ENCODE measurements around the gene PDGFRA. TPM values are rescaled to one million over a fixed set of nuclear protein-coding genes. Genes with fewer than 3 reads are reported as not detected.
A peak's percentile ranks its signal among the peaks of the same experiment; 100 is the strongest.
"Not testable (repeated sequence)": the region's sequence is repeated elsewhere in the genome, so short reads cannot be mapped to it uniquely, and the experiment has no call there.

PDGFRA gene
- total and polyA plus RNA-seq, 2 donors = 189 to 254 TPM

DNA sequence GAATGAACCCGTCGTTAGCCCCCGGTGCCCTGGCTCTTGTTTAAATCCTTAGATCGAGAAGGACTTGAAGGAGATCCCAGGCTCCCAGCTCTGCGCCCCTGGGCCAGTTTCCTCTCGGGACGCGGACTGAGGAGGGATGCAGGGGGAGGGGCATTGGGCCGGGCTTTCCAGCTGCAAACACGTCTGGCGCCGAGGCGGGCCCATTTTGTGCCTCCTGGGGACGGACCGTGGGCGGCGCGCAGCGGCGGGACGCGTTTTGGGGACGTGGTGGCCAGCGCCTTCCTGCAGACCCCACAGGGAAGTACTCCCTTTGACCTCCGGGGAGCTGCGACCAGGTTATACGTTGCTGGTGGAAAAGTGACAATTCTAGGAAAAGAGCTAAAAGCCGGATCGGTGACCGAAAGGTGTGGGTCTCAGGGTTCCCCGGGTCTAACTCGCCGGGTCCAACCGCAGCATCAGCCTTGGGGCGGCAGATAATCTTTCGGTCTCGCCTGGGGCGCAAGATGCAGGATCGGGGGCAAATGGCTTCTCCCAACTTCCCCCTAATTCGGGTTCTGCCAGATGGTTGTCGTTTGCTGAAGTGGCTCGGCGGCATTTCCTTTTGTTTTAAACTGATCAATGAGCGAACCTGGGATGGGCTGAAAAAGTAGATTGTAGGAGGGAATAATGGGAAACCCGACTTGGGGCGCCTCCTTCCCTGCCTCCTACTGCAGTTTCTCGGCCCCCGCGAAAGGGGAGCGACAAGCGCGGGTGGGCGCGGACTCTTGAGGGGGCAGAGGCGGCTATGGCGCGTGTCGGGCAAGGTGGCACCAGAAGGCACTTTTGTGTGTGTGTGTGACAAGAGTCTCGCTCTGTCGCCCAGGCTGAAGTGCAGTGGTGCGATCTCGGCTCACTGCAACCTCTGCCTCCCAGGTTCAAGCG, 2.9 kb downstream of the PDGFRA start:
- Histone ChIP-seq H3K27ac (ENCODE audit: low read depth) (peak overlapping the region; percentile 79), H3K36me3 (ENCODE audit: insufficient read depth) (no peaks in the 10 kb centered on the region), H3K4me3 (ENCODE audit: low read depth, low read length) (peak overlapping the region; percentile 70), H3K4me1 (ENCODE audit: insufficient read depth) (no peaks in the 10 kb centered on the region)
- no peak for DNase-seq (ENCODE audit: extremely low spot score)
- WGBS = 3% methylated on average over 63 of the region's 63 CpGs

DNA sequence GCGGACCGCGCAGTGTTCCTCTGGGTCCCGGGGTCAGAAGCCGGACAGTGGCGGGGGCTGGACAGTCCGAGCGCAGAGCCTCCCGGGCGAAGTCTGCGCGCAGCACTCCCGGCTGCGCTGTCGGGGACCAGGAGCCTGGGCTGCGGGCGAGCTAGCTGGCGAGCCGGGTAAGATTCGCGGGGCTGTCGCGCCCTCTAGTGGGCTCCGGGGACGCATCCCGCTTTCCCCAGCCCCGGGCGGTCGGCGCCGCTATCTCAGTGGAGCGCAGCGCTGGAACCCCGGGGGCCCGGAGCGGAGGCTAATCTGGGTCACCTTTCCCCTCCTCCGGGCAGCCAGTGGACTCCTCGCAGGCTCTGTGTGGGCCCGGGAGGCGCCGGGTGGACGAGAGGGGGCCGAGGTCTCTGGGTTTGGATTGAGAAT, 4.2 kb downstream of the PDGFRA start:
- Histone ChIP-seq H3K4me1 (ENCODE audit: insufficient read depth) (no peaks in the 10 kb centered on the region), H3K36me3 (ENCODE audit: insufficient read depth) (no peaks in the 10 kb centered on the region), H3K4me3 (ENCODE audit: low read depth, low read length) (peak overlapping the region; percentile 81), H3K27ac (ENCODE audit: low read depth) (peak overlapping the region; percentile 90)
- under 1% methylated on average over 43 of the region's 43 CpGs for WGBS
- no peak for DNase-seq (ENCODE audit: extremely low spot score)

DNA sequence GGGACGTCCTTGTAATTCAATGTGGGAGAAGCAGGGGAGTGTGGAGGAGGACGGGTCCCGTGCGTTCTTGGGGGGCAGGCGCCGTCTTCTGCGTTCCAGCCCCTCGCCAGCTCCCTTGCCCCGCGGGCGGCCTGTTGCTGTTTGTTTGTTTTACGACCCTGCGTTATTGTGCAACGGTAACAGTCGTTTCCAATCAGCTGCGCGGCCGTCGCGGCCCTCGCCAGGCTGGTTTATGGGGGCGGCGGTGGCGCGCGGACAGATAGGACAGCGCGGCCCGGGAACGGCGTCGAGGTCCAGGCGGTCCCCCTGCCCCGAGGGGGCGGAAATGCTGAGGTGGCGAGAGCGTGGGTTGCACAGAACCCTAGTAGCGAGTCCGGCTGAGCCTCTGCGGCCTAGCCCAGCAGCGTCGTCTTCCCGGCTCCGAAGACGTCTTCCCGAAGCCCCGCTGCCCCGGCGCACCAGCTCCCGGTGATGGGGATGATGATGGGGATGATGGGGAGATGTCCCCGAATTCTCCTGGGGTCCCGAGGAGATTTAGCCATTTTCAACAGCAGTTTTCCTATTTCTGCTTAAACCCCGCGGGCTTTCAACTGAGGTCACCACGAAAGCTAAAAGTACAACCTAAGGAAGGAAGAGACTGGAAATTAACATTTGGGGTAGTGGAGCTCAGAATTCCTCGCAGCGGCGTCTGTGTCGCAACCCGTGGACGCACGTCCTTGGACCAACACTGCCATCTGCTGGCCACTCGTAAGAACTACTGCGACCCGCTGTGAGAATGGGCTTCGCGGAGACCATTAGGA, 4.8 kb downstream of the PDGFRA start:
- Histone ChIP-seq H3K27ac (ENCODE audit: low read depth) (peak overlapping the region; percentile 65), H3K4me3 (ENCODE audit: low read depth, low read length) (peak overlapping the region; percentile 81), H3K36me3 (ENCODE audit: insufficient read depth) (no peaks in the 10 kb centered on the region), H3K4me1 (ENCODE audit: insufficient read depth) (no peaks in the 10 kb centered on the region)
- under 1% methylated on average over 67 of the region's 67 CpGs for WGBS
- no peak for DNase-seq (ENCODE audit: extremely low spot score)

DNA sequence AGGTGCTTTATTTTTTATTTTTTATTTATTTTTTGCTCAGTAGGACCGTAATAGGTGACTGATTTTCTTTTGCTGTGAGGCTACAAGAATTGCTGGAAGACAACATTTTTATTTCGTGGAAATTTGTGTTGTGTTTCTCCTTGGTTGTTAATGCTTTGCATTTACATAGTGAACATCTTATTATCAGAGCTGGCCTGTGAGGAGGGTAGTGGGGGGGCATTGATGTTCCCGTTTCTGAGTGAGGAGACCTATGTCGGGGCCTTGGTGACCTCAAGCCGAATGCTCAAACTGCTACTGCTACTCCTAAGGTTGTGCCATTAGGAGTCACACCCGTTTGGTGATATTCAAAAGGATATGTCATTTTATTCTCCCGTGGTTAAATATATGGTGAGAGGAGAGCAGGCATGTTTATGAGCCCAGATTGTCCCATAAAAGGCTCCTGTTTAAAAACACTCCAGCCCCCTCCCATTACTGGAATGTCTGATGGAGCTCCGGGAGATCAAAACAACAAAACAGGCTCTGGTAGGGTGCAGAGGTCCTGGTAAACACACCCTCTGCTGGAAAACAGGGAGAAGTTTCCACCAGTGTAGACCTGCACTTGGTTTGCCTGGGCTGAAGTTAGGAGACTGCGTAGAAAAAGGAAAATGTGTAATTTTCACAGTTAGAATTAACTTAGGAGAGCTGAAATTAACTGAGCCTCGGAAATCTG, 5.6 kb downstream of the PDGFRA start:
- no peaks in the 10 kb centered on the region for H3K36me3 ChIP-seq (ENCODE audit: insufficient read depth)
- H3K4me3 ChIP-seq (ENCODE audit: low read depth, low read length) = peak overlapping the region; percentile 42
- no peak overlapping the region for H3K27ac ChIP-seq (ENCODE audit: low read depth)
- DNase-seq (ENCODE audit: extremely low spot score) = no peak
- H3K4me1 ChIP-seq (ENCODE audit: insufficient read depth) = no peaks in the 10 kb centered on the region
- 15% methylated on average over 10 of the region's 10 CpGs for WGBS

DNA sequence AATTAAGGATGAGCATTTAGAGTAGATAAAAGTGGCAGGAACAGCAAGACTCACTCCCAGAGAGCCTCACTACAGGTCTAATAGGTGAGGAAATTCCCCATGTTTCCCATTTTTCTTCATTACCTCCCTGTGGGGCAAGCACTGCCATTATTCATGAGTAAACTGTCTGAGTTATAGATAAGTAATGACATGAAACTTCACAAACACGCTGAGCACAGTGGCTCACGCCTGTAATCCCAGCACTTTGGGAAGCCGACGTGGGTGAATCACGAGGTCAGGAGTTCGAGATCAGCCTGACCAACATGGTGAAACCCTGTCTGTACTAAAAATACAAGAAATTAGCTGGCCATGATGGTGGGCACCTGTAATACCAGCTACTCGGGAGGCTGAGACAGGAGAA, 7.2 kb downstream of the PDGFRA start:
- not testable (repeated sequence) for H3K4me1 ChIP-seq (ENCODE audit: insufficient read depth); DNase-seq (ENCODE audit: extremely low spot score); H3K27ac ChIP-seq (ENCODE audit: low read depth); H3K4me3 ChIP-seq (ENCODE audit: low read depth, low read length); H3K36me3 ChIP-seq (ENCODE audit: insufficient read depth)
- 74% methylated on average over 7 of the region's 7 CpGs for WGBS

DNA sequence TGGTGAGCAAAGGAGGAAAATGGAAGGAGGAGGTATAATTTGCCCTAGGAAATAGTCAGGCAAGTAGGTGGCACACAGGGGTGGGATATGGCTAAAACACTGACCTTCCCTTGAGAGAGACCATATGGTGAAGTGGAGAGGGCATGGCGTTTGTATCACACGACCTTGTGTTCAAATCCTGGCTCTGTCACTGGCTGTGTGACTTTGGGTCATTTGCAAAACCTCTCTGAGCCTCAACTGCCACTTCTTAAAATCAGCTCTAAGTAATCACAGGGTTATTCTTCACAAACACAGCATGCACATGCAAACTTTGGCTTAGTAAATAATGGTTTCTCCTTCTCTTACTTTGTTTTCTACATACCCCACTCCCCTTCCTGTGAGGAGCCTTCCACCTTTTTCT, 8.7 kb downstream of the PDGFRA start:
- no peak for DNase-seq (ENCODE audit: extremely low spot score)

DNA sequence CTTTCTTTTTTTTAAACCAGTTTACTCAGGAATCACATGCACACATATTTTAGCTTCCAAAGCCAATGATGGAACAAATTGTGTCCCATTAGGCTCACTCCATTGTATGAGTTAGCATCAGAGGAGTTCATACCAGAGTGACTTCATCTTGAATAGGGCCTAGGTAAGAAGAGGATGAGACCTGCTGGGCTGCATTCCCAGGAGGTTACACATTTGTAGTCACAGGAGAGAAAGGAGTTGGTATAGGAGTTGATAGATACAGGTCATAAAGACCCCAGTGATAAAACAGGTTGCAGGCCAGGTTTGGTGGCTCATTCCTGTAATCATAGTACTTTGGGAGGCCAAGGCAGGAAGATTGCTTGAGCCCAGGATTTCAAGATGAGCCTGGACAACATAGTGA, 9.3 kb downstream of the PDGFRA start:
- Histone ChIP-seq H3K36me3 (ENCODE audit: insufficient read depth) (no peaks in the 10 kb centered on the region), H3K27ac (ENCODE audit: low read depth) (no peak overlapping the region), H3K4me1 (ENCODE audit: insufficient read depth) (no peaks in the 10 kb centered on the region), H3K4me3 (ENCODE audit: low read depth, low read length) (no peak overlapping the region)
- DNase-seq (ENCODE audit: extremely low spot score) = no peak

More for the DNA sequence above, 8.7 kb downstream of the PDGFRA start:
- H3K36me3 ChIP-seq (ENCODE audit: insufficient read depth) = no peaks in the 10 kb centered on the region
- 76% methylated on average over 2 of the region's 2 CpGs for WGBS
- H3K27ac ChIP-seq (ENCODE audit: low read depth) = no peak overlapping the region
- H3K4me3 ChIP-seq (ENCODE audit: low read depth, low read length) = no peak overlapping the region
- no peaks in the 10 kb centered on the region for H3K4me1 ChIP-seq (ENCODE audit: insufficient read depth)

DNA sequence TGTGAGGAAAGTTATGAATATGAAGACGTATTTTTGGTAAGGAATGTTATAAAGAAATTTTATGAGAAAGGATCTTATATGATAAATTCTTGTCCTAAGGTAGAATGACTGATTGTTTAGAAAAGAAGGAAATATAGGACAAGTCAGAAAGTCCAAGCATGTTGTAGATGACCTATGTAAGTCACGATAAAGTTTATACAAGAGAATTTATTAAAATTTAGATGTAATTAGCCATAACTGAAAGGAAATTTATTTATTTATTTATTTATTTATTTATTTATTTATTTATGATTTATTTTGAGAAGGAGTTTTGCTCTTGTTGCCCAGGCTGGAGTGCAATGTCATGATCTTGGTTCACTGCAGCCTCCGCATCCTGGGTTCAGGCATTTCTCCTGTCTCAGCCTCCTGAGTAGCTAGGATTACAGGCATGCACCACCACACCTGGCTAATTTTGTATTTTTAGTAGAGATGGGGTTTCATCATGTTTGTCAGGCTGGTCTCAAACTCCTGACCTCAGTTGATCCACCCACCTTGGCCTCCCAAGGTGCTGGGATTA, 12.3 kb downstream of the PDGFRA start:
- not testable (repeated sequence) for H3K4me1 ChIP-seq (ENCODE audit: insufficient read depth); H3K27ac ChIP-seq (ENCODE audit: low read depth); DNase-seq (ENCODE audit: extremely low spot score); H3K36me3 ChIP-seq (ENCODE audit: insufficient read depth); H3K4me3 ChIP-seq (ENCODE audit: low read depth, low read length)
- WGBS = 84% methylated on average over 3 of the region's 3 CpGs

DNA sequence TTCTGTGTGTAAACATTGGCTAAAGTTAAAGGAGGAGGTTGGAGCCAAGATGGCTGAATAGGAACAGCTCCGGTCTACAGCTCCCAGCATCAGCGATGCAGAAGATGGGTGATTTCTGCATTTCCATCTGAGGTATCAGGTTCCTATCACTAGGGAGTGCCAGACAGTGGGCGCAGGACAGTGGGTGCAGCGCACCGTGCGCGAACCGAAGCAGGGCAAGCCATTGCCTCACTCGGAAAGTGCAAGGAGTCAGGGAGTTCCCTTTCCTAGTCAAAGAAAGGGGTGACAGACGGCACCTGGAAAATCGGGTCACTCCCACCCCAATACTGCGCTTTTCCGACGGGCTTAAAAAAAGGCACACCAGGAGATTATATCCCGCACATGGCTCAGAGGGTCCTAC, 14.4 kb downstream of the PDGFRA start:
- not testable (repeated sequence) for H3K4me1 ChIP-seq (ENCODE audit: insufficient read depth); H3K4me3 ChIP-seq (ENCODE audit: low read depth, low read length); DNase-seq (ENCODE audit: extremely low spot score); H3K27ac ChIP-seq (ENCODE audit: low read depth); H3K36me3 ChIP-seq (ENCODE audit: insufficient read depth)
- 97% methylated on average over 15 of the region's 15 CpGs for WGBS

DNA sequence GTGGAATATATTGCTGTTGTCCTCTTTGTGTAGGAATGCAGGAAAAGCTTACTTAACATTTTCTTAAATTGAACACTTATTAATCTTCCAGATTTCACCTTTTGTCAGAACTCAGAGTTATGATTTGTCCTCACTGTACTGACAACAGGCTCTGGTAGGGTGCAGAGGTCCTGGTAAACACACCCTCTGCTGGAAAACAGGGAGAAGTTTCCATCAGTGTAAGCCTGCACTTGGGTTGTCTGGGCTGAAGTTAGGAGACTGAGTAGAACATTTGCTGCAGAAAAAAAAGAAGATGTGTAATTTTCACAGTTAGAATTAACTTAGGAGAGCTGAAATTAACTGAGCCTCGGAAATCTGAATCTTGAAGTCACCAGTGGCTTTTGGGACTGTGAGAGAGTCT, 23.2 kb downstream of the PDGFRA start:
- not testable (repeated sequence) for H3K36me3 ChIP-seq (ENCODE audit: insufficient read depth); DNase-seq (ENCODE audit: extremely low spot score); H3K27ac ChIP-seq (ENCODE audit: low read depth); H3K4me1 ChIP-seq (ENCODE audit: insufficient read depth); H3K4me3 ChIP-seq (ENCODE audit: low read depth, low read length)
- 82% methylated on average over 1 of the region's 1 CpG for WGBS

DNA sequence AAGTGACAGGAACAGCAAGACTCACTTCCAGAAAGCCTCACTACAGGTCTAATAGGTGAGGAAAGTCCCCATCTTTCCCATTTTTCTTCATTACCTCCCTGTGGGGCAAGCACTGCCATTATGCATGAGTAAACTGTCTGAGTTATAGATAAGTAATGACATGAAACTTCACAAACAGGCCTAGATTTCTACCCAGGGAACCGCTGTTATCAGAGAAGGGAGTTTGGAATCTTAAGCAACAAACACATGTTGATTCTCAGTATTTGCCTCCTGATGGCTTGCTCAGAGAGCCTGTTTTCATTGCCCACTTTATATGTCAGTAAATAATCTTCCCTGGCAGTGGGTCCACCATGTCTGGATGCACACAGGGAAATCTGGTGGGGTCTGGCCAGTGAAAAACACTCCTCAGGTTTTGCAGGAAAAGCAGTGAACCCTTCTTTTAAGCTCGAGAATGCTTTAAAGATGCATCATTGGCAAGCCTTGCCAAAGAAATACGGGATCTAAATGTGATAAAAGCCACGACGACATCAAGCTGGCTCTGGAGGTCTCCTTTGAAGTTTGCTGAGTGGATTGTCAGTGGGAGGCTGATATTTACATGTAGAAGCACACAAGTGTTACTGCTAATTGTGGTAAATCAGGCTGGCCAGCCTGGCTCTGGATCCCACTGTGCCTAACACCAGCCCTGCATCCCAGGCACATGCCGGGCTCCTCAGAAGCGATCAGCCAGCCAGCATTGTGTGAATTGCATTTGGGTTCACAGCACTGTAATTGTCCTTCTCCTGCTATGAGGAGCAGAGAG, 25.2 kb downstream of the PDGFRA start:
- no peak overlapping the region for H3K4me3 ChIP-seq (ENCODE audit: low read depth, low read length)
- 36% methylated on average over 7 of the region's 7 CpGs for WGBS
- H3K4me1 ChIP-seq (ENCODE audit: insufficient read depth) = peaks cover 1% of the 10 kb centered on the region
- H3K27ac ChIP-seq (ENCODE audit: low read depth) = no peak overlapping the region
- DNase-seq (ENCODE audit: extremely low spot score) = no peak
- no peaks in the 10 kb centered on the region for H3K36me3 ChIP-seq (ENCODE audit: insufficient read depth)

DNA sequence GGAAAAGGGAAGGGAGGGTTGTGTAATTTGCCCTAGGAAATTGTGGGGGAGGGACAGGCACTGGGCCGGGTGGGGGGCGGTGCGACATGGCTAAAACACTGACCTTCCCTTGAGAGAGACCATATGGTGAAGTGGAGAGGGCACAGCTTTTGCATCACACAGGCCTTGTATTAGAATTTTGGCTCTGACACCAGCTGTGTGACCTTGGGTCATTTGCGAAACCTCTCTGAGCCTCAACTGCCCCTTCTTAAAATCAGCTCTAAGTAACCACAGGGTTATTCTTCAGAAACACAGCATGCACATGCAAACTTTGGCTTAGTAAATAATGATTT, 25.8 kb downstream of the PDGFRA start:
- Histone ChIP-seq H3K4me1 (ENCODE audit: insufficient read depth) (peaks cover 1% of the 10 kb centered on the region), H3K36me3 (ENCODE audit: insufficient read depth) (no peaks in the 10 kb centered on the region), H3K4me3 (ENCODE audit: low read depth, low read length) (no peak overlapping the region), H3K27ac (ENCODE audit: low read depth) (no peak overlapping the region)
- no peak for DNase-seq (ENCODE audit: extremely low spot score)
- WGBS = 65% methylated on average over 4 of the region's 4 CpGs

DNA sequence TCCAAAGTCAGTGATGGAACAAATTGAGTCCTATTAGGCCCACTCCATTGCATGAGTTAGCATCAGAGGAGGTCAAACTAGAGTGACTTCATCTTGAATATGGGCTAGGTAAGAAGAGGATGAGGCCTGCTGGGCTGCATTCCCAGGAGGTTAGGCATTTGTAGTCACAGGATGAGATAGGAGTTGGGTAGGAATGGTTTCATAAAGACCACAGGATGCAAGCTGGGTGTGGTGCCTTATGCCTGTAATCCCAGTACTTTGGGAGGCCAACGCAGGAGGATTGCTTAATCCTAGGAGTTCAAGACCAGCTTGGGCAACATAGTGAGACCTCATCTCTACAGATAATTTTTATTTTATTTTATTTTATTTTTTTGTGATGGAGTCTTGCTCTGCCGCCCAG, 26.8 kb downstream of the PDGFRA start:
- Histone ChIP-seq H3K27ac (ENCODE audit: low read depth) (no peak overlapping the region), H3K4me3 (ENCODE audit: low read depth, low read length) (no peak overlapping the region), H3K4me1 (ENCODE audit: insufficient read depth) (peaks cover 1% of the 10 kb centered on the region), H3K36me3 (ENCODE audit: insufficient read depth) (no peaks in the 10 kb centered on the region)
- no peak for DNase-seq (ENCODE audit: extremely low spot score)
- WGBS = 88% methylated on average over 2 of the region's 2 CpGs
